Right lobe of liver (tissue), 6 donors: ENCODE measurements around the gene CARNS1. TPM values are rescaled to one million over a fixed set of nuclear protein-coding genes. Genes with fewer than 3 reads are reported as not detected.
A peak's percentile ranks its signal among the peaks of the same experiment; 100 is the strongest.

Experiments
- ATAC-seq, 4 donors: fragments of 200-7000 bp; cut with Tn5 transposase; one replicate each; pipeline ENCODE4 v1.9.1; 2020; ENCODE audit warnings: mild to moderate bottlenecking in 4 of 4, moderate library complexity in 4 of 4
- DNase-seq, 3 donors: peaks; one replicate each; pipeline ENCODE4 v3.0.0-alpha.2; 2020
- H3K27ac ChIP-seq, 3 donors: fragments of 200-600 bp; one replicate each; pipeline ENCODE4 v1.8.0; 2022
- H3K27me3 ChIP-seq, 2 donors: fragments of 200-600 bp; one replicate each; pipeline ENCODE4 v1.8.0; 2022
- H3K36me3 ChIP-seq, 4 donors: fragments of 200-600 bp; sonication (generic) in 1 of 4; one replicate each; pipeline versions ENCODE4 v1.5.1 to v1.8.0; 2017 to 2022; ENCODE audit warnings: control low read depth in 1 of 4
- H3K4me1 ChIP-seq, 4 donors: fragments of 200-600 bp; sonication (generic) in 1 of 4; one replicate each; pipeline versions ENCODE4 v1.5.1 to v1.8.0; 2017 to 2022; ENCODE audit warnings: control low read depth in 1 of 4
- H3K4me3 ChIP-seq, 3 donors: fragments of 200-600 bp; one replicate each; pipeline ENCODE4 v1.8.0; 2022
- H3K9me3 ChIP-seq, 4 donors: fragments of 200-600 bp; sonication (generic) in 1 of 4; one replicate each; pipeline versions ENCODE4 v1.5.1 to v1.8.0; 2017 to 2022; ENCODE audit warnings: control low read depth in 1 of 4
- CTCF ChIP-seq, 4 donors: fragments of 200-600 bp in 3 of 4; fragments of 450-650 bp in 1 of 4; IDR thresholded peaks; one replicate each; pipeline versions ENCODE4 v1.5.1 to v1.8.0; 2016 to 2022; ENCODE audit warnings: antibody characterized with exemption in 4 of 4, mild to moderate bottlenecking in 2 of 4
- POLR2A ChIP-seq: fragments of 450-650 bp; IDR thresholded peaks from one replicate; pipeline ENCODE4 v1.6.1; 2017; ENCODE audit warnings: antibody characterized with exemption, mild to moderate bottlenecking
- WGBS: methylation state at CpG from one replicate; pipeline ENCODE4 v1.1.6; 2018; ENCODE audit warnings: low coverage, low lambda C conversion rate; ENCODE audit not compliant: insufficient coverage; ENCODE audit errors: missing lambda C conversion rate; 5-methylcytosine and 5-hydroxymethylcytosine counted together
- intact Hi-C, 2 donors: fragments of 100-400 bp; cut with DNase I; formaldehyde crosslinking; loops; one replicate each; pipeline versions ENCODE4 v1.11.2 to v1.14.1; 2022
- small RNA-seq, 2 experiments: library from RNA; depleted of rRNA; stranded (forward); fragments of <200 nt; gene quantifications; one replicate each; pipeline ENCODE3, GENCODE V24; 2016
- total RNA-seq, 6 experiments: library from RNA; depleted of rRNA in 2 of 6; stranded (reverse); fragments of >200 nt in 2 of 6; fragmentation: NEBNext Ultra II Directional in 3 of 6; extraction: Animal tissue kit (Norgen Biotek cat#: 25700) in 3 of 6; gene quantifications; one replicate each; pipeline versions ENCODE4 v1.1.0 to v1.2.4, GENCODE V29; 2016 to 2023
- donor health status: DM: no; HTN: yes; CAD: no.
- donor health status: DM: no; HTN: no; CAD: no.
- donor health status: DM: no; HTN: no; CAD: no.
- donor health status: DM: no; HTN: yes; CAD: no.
- donor health status: DM: no; HTN: yes; CAD: no.

The CARNS1 gene
- total RNA-seq, 6 experiments from 2014 or later: 0.12 to 0.31 (median 0.22) TPM; not detected in 1

- no peaks in the 10 kb centered on the region for H3K9me3 ChIP-seq
- H3K27ac ChIP-seq: peak within 1 kb of the TSS; percentile 62 to 87 (median 85)
- H3K4me3 ChIP-seq: peak within 1 kb of the TSS; percentile 90 to 96 (median 95)
- no peaks in the 10 kb centered on the region for H3K27me3 ChIP-seq
- DNase-seq (peak; percentile 95 to 96 (median 95)), ATAC-seq (peak; percentile 74 to 87 (median 82))
- no CpG with 5 or more reads among the region's 76 CpGs for WGBS
- H3K36me3 ChIP-seq: no peaks in the 10 kb centered on the region
- intact Hi-C loops: loop anchor here in 1 of 2 donors (5.0 kb wide), 1 partner anchor 38 kb away; the partner anchor contains the start of genes CDK2AP2 and PITPNM1
- TF ChIP-seq POLR2A (peak; percentile 80), CTCF (IDR thresholded peaks at IDR 0.05) (peak; percentile 42 to 52 (median 44))
- H3K4me1 ChIP-seq: peaks cover 0 to 40% (median 15%) of the 10 kb centered on the region in 4 donors
Observed at GRCh38 chr11:67468759-67469507, 53.5 kb downstream of the CARNS1 start, which contains the start of gene TMEM134. Gene TMEM134, minus strand, starts transcription at chr11:67469251. Its CDS starts 59 bp downstream, at chr11:67469192.

DNA sequence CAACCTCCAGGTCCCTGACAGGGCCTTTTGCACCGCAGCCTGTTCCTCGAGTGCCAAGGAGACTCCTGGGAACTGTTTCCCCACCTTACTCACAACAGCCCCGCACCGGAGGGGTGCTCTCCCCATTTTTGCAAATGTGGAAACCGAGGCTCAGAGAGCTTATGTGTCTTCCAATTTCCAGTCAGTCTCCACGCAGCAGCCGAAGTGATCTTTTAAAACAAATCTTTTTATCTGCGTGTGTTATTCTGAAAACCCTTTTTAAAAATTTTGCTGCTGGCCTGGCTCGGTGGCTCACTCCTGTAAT lies 54.0 kb downstream of the CARNS1 start:
- ATAC-seq (no peak), DNase-seq (no peak)
- TF ChIP-seq CTCF (IDR thresholded peaks at IDR 0.05): no peak
- TF ChIP-seq POLR2A: no peak
- intact Hi-C loops: loop anchor here in 1 of 2 donors (5.0 kb wide), 1 partner anchor 38 kb away; the partner anchor contains the start of genes CDK2AP2 and PITPNM1
- Histone ChIP-seq H3K36me3 (no peaks in the 10 kb centered on the region), H3K4me1 (peaks cover 0 to 39% (median 13%) of the 10 kb centered on the region in 4 donors), H3K4me3 (peak overlapping the region; percentile 90 to 96 (median 95)), H3K9me3 (no peaks in the 10 kb centered on the region), H3K27ac (peak overlapping the region; percentile 62 to 87 (median 85)), H3K27me3 (no peaks in the 10 kb centered on the region)
- WGBS: 24% methylated on average over 7 of the region's 9 CpGs

- no peak for TF ChIP-seq CTCF (IDR thresholded peaks at IDR 0.05)
- no peak for TF ChIP-seq POLR2A
- Histone ChIP-seq H3K27ac (no peak overlapping the region), H3K4me1 (peaks cover 0 to 43% (median 12%) of the 10 kb centered on the region in 4 donors), H3K4me3 (no peak overlapping the region), H3K27me3 (no peaks in the 10 kb centered on the region), H3K36me3 (no peaks in the 10 kb centered on the region), H3K9me3 (no peaks in the 10 kb centered on the region)
- intact Hi-C loops: no loop called here
- WGBS: 66% methylated on average over 8 of the region's 8 CpGs
- no peak for ATAC-seq
- no peak for DNase-seq
Observed at GRCh38 chr11:67470337-67471002, 55.0 kb downstream of the CARNS1 start.

DNA sequence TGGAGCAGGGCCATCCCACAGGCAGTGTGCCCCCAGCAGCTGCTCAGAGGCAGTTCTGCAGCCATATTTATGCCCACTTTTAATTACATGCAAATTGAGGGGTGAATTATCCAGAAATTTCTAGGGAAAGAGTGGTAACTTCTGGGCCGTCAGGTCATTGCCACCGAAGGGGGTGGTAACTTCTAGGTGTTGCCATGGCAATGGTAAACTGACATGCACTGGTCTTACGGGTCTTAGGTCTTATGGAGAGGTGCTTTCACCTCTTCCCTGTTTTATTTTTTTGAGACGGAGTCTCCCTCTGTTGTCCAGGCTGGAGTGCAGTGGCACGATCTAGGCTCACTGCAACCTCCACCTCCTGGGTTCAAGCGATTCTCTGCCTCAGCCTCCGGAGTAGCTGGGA lies 57.4 kb downstream of the CARNS1 start:
- DNase-seq: peak in 1 of 3 donors; percentile 21
- ATAC-seq: no peak
- H3K9me3 ChIP-seq: no peaks in the 10 kb centered on the region
- no peak overlapping the region for H3K27ac ChIP-seq
- H3K4me3 ChIP-seq: no peak overlapping the region
- H3K27me3 ChIP-seq: no peaks in the 10 kb centered on the region
- TF ChIP-seq POLR2A: no peak
- TF ChIP-seq CTCF (IDR thresholded peaks at IDR 0.05): no peak
- intact Hi-C loops: no loop called here
- H3K4me1 ChIP-seq: peaks cover 0 to 24% (median under 1%) of the 10 kb centered on the region in 4 donors
- H3K36me3 ChIP-seq: no peaks in the 10 kb centered on the region
- 29% methylated on average over 4 of the region's 7 CpGs for WGBS

Small RNA genes within 50 kb of the gene (small RNA-seq; reads per million reads assigned to genes)
- 0 reads per million in 2 experiments for gene RNU6-1238P

Other genes starting within 250 kb of the CARNS1 start
- 10 to 100 TPM; 24.5 to 43.9 (median 28.5) TPM for gene GRK2, start 149.2 kb upstream of the CARNS1 start, total RNA-seq
- gene ANKRD13D, start 126.4 kb upstream of the CARNS1 start, total RNA-seq: 10 to 100 TPM in 4 of 6 experiments, 1 to 10 TPM in 2; 7.7 to 14.1 (median 10.4) TPM
- 10 to 100 TPM; 10.9 to 17.9 (median 14.5) TPM for gene SSH3, start 112.1 kb upstream of the CARNS1 start, total RNA-seq
- gene POLD4, start 62.1 kb upstream of the CARNS1 start, total RNA-seq: 100 to 1,000 TPM in 2 of 6 experiments, 10 to 100 TPM in 4; 70.5 to 216 (median 97.9) TPM
- gene CLCF1, start 42.1 kb upstream of the CARNS1 start, total RNA-seq: 1 to 10 TPM in 3 of 6 experiments, under 1 TPM in 3; 0.44 to 3.8 (median 1.3) TPM
- 10 to 100 TPM in 2 of 6 experiments, 1 to 10 TPM in 4; 5.3 to 13.2 (median 6.2) TPM for gene RAD9A, start 23.7 kb upstream of the CARNS1 start, total RNA-seq
- gene PPP1CA, start 13.8 kb upstream of the CARNS1 start, total RNA-seq: 100 to 1,000 TPM in 2 of 6 experiments, 10 to 100 TPM in 4; 64.2 to 102 (median 71.1) TPM
- 1 to 10 TPM in 5 of 6 experiments, under 1 TPM in 1; 0.73 to 2.7 (median 1.9) TPM for gene TBC1D10C, start 11.6 kb upstream of the CARNS1 start, total RNA-seq
- 10 to 100 TPM; 18.8 to 37.1 (median 27.1) TPM for gene RPS6KB2, start 12.8 kb downstream of the CARNS1 start, total RNA-seq
- 1 to 10 TPM in 4 of 6 experiments, under 1 TPM in 2; 0.72 to 2.8 (median 2.1) TPM for gene PTPRCAP, start 22.0 kb downstream of the CARNS1 start, total RNA-seq
- gene CORO1B, start 27.8 kb downstream of the CARNS1 start, total RNA-seq: 10 to 100 TPM; 28.5 to 58.6 (median 40.4) TPM
- not detected for gene GPR152, start 37.1 kb downstream of the CARNS1 start, total RNA-seq
- gene CABP4, start 39.7 kb downstream of the CARNS1 start, total RNA-seq: 1 to 10 TPM in 4 of 6 experiments, under 1 TPM in 2; 0.55 to 1.7 (median 1.2) TPM
- gene TMEM134, start 53.6 kb downstream of the CARNS1 start, total RNA-seq: 100 to 1,000 TPM in 2 of 6 experiments, 10 to 100 TPM in 4; 29.1 to 133 (median 40.9) TPM
- gene AIP, start 67.3 kb downstream of the CARNS1 start, total RNA-seq: 10 to 100 TPM; 20.8 to 33.9 (median 25.7) TPM
- 10 to 100 TPM in 4 of 6 experiments, 1 to 10 TPM in 2; 8.6 to 21.3 (median 15.0) TPM for gene PITPNM1, start 89.7 kb downstream of the CARNS1 start, total RNA-seq
- gene CDK2AP2, start 92.5 kb downstream of the CARNS1 start, total RNA-seq: 10 to 100 TPM; 45.2 to 74.9 (median 55.7) TPM
- gene CABP2, start 107.8 kb downstream of the CARNS1 start, total RNA-seq: not detected
- gene GSTP1, start 168.1 kb downstream of the CARNS1 start, total RNA-seq: 10 to 100 TPM; 16.6 to 51.4 (median 32.3) TPM
- 100 to 1,000 TPM; 151 to 214 (median 163) TPM for gene NDUFV1, start 191.3 kb downstream of the CARNS1 start, total RNA-seq
- gene NUDT8, start 214.3 kb downstream of the CARNS1 start, total RNA-seq: 10 to 100 TPM; 12.7 to 31.4 (median 18.3) TPM
- gene TBX10, start 224.1 kb downstream of the CARNS1 start, total RNA-seq: under 1 TPM in 5 of 6 experiments, not detected in 1; 0.24 to 0.49 (median 0.34) TPM
- 10 to 100 TPM in 4 of 6 experiments, 1 to 10 TPM in 2; 6.8 to 17.9 (median 12.4) TPM for gene ACY3, start 235.1 kb downstream of the CARNS1 start, total RNA-seq